K562 (cell line): Measurements from ENCODE around the gene ENKUR.

Experiments used
- BACH1 ChIP-seq: fragments of 200-800 bp; sonication (Bioruptor generic); IDR thresholded peaks from 2 replicates; pipeline ENCODE4 v1.6.1; 2016; ENCODE audit warnings: missing genetic modification characterization, missing compliant biosample characterization
- BDP1 ChIP-seq: IDR thresholded peaks from 3 replicates; pipeline ENCODE4 v1.6.1; 2011; ENCODE audit not compliant: insufficient read length, insufficient read depth
- JUN ChIP-seq, 2 experiments: sonication (generic) in 1 of 2; formaldehyde crosslinking in 1 of 2; IDR thresholded peaks; 2 replicates each; pipeline versions ENCODE4 v1.6.1 to v1.8.0; 2012 to 2022; ENCODE audit warnings: borderline replicate concordance in 2 of 2, mild to moderate bottlenecking in 2 of 2, improper control_type of control experiment in 1 of 2, low read depth in 1 of 2, low read length in 1 of 2, missing genetic modification reagents in 1 of 2
- PHF8 ChIP-seq: fragments of 200-600 bp; sonication (generic); IDR thresholded peaks from 2 replicates; pipeline ENCODE4 v1.6.1; 2012; ENCODE audit warnings: mixed run types, mild to moderate bottlenecking, inconsistent platforms, low read length, moderate library complexity, borderline replicate concordance
- POLR2A ChIP-seq: fragments of 450-650 bp; conservative IDR thresholded peaks from 2 replicates; pipeline ENCODE4 v1.6.1; 2016
- SIN3A ChIP-seq, 2 experiments: fragments of 150-350 bp in 1 of 2; IDR thresholded peaks; 2 replicates each; pipeline ENCODE4 v1.6.1; 2011 to 2016; ENCODE audit warnings: borderline replicate concordance in 2 of 2, low read depth in 2 of 2, low read length in 2 of 2, mild to moderate bottlenecking in 2 of 2, moderate library complexity in 2 of 2; ENCODE audit not compliant: control insufficient read depth in 1 of 2
- SMARCA4 ChIP-seq: fragments of 450-650 bp; IDR thresholded peaks from 2 replicates; pipeline ENCODE4 v1.6.1; 2016
- SREBF2 ChIP-seq: sonication (generic); formaldehyde crosslinking; IDR thresholded peaks from 2 replicates; pipeline ENCODE4 v1.4.0; 2020; ENCODE audit warnings: mild to moderate bottlenecking, missing genetic modification reagents
- ZBTB17 ChIP-seq: fragments of 450-650 bp; formaldehyde crosslinking; IDR thresholded peaks from 2 replicates; pipeline ENCODE4 v1.4.0; 2020; ENCODE audit warnings: mild to moderate bottlenecking
- ZNF707 ChIP-seq: fragments of 250-450 bp; sonication (Bioruptor Pico); conservative IDR thresholded peaks from 2 replicates; pipeline ENCODE4 v1.8.0; 2022; ENCODE audit warnings: inconsistent platforms, mild to moderate bottlenecking, moderate library complexity
- ZNF76 ChIP-seq: fragments of 250-450 bp; sonication (Bioruptor Pico); IDR thresholded peaks from 2 replicates; pipeline ENCODE4 v1.4.0; 2020; ENCODE audit warnings: mild to moderate bottlenecking, moderate library complexity, borderline replicate concordance
- TF ChIP-seq, protein P1 (sequence below), 3 experiments: IDR thresholded peaks in 2 of 3; conservative IDR thresholded peaks in 1 of 3; 2 replicates each; pipeline ENCODE4 v1.5.1; 2011 to 2012; ENCODE audit warnings: low read length in 3 of 3, mild to moderate bottlenecking in 3 of 3, control low read depth in 2 of 3, improper control_type of control experiment in 1 of 3, inconsistent platforms in 1 of 3, low read depth in 1 of 3, mixed read lengths in 1 of 3, moderate library complexity in 1 of 3; ENCODE audit not compliant: insufficient read depth in 2 of 3
- TF ChIP-seq, protein P2 (sequence below), 2 experiments: fragments of 450-650 bp; conservative IDR thresholded peaks; 2 replicates each; pipeline ENCODE4 v1.6.1; 2017; ENCODE audit warnings: mild to moderate bottlenecking in 2 of 2, moderate library complexity in 2 of 2
- TF ChIP-seq, protein P3 (sequence below): fragments of 450-650 bp; IDR thresholded peaks from 2 replicates; pipeline ENCODE4 v1.6.1; 2016; ENCODE audit warnings: low read depth

DNA sequence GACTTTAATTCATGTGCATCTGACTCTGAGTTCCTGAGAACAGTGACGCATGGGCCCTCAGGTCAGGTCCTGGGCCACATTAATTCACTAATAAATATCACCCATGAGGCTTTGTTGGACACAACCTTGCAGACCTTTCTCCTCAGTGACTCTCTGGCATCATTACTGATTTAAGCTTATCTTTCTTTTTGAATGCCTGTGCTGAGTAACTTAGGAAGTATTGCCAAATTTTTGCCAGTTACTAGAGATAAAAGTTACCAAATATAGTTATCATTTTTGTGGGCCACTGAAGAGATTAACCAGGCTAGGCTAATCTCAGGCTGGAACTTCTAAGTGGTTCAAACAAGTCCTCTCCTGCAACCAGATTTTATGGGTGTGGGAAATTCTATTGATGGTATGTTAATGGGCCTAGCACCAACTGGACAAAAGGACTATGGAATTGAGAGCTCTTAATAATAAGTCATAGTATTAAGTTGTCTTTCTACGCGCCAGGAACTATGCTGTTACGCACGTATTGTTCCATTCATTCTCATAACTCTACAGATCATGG, 34.7 kb downstream of the ENKUR start:
- TF ChIP-seq JUN (IDR thresholded peaks at IDR 0.05; ENCODE audit: borderline replicate concordance, low read depth, low read length) (no peak), JUN (CRISPR knock-in tag; IDR thresholded peaks at IDR 0.05; ENCODE audit: borderline replicate concordance) (no peak), BACH1 (no peak), POLR2A (no peak), ZNF707 (no peak), BDP1 (no peak), PHF8 (no peak), SIN3A (IDR thresholded peaks at IDR 0.05; ENCODE audit: borderline replicate concordance in 2 of 2, control insufficient read depth in 1 of 2, low read depth in 2 of 2, low read length in 2 of 2) (no peak), ZNF76 (no peak), SREBF2 (CRISPR knock-in tag) (no peak), SMARCA4 (no peak), ZBTB17 (CRISPR knock-in tag) (no peak)
- TF ChIP-seq, protein P1, sequence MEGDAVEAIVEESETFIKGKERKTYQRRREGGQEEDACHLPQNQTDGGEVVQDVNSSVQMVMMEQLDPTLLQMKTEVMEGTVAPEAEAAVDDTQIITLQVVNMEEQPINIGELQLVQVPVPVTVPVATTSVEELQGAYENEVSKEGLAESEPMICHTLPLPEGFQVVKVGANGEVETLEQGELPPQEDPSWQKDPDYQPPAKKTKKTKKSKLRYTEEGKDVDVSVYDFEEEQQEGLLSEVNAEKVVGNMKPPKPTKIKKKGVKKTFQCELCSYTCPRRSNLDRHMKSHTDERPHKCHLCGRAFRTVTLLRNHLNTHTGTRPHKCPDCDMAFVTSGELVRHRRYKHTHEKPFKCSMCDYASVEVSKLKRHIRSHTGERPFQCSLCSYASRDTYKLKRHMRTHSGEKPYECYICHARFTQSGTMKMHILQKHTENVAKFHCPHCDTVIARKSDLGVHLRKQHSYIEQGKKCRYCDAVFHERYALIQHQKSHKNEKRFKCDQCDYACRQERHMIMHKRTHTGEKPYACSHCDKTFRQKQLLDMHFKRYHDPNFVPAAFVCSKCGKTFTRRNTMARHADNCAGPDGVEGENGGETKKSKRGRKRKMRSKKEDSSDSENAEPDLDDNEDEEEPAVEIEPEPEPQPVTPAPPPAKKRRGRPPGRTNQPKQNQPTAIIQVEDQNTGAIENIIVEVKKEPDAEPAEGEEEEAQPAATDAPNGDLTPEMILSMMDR (IDR thresholded peaks at IDR 0.05 in 2 of 3, conservative IDR thresholded peaks at IDR 0.05 in 1 of 3; ENCODE audit: insufficient read depth in 2 of 3, low read depth in 1 of 3, low read length in 3 of 3) = no peak
- TF ChIP-seq, protein P2, sequence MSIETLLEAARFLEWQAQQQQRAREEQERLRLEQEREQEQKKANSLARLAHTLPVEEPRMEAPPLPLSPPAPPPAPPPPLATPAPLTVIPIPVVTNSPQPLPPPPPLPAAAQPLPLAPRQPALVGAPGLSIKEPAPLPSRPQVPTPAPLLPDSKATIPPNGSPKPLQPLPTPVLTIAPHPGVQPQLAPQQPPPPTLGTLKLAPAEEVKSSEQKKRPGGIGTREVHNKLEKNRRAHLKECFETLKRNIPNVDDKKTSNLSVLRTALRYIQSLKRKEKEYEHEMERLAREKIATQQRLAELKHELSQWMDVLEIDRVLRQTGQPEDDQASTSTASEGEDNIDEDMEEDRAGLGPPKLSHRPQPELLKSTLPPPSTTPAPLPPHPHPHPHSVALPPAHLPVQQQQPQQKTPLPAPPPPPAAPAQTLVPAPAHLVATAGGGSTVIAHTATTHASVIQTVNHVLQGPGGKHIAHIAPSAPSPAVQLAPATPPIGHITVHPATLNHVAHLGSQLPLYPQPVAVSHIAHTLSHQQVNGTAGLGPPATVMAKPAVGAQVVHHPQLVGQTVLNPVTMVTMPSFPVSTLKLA (conservative IDR thresholded peaks at IDR 0.05) = no peak
- TF ChIP-seq, protein P3, sequence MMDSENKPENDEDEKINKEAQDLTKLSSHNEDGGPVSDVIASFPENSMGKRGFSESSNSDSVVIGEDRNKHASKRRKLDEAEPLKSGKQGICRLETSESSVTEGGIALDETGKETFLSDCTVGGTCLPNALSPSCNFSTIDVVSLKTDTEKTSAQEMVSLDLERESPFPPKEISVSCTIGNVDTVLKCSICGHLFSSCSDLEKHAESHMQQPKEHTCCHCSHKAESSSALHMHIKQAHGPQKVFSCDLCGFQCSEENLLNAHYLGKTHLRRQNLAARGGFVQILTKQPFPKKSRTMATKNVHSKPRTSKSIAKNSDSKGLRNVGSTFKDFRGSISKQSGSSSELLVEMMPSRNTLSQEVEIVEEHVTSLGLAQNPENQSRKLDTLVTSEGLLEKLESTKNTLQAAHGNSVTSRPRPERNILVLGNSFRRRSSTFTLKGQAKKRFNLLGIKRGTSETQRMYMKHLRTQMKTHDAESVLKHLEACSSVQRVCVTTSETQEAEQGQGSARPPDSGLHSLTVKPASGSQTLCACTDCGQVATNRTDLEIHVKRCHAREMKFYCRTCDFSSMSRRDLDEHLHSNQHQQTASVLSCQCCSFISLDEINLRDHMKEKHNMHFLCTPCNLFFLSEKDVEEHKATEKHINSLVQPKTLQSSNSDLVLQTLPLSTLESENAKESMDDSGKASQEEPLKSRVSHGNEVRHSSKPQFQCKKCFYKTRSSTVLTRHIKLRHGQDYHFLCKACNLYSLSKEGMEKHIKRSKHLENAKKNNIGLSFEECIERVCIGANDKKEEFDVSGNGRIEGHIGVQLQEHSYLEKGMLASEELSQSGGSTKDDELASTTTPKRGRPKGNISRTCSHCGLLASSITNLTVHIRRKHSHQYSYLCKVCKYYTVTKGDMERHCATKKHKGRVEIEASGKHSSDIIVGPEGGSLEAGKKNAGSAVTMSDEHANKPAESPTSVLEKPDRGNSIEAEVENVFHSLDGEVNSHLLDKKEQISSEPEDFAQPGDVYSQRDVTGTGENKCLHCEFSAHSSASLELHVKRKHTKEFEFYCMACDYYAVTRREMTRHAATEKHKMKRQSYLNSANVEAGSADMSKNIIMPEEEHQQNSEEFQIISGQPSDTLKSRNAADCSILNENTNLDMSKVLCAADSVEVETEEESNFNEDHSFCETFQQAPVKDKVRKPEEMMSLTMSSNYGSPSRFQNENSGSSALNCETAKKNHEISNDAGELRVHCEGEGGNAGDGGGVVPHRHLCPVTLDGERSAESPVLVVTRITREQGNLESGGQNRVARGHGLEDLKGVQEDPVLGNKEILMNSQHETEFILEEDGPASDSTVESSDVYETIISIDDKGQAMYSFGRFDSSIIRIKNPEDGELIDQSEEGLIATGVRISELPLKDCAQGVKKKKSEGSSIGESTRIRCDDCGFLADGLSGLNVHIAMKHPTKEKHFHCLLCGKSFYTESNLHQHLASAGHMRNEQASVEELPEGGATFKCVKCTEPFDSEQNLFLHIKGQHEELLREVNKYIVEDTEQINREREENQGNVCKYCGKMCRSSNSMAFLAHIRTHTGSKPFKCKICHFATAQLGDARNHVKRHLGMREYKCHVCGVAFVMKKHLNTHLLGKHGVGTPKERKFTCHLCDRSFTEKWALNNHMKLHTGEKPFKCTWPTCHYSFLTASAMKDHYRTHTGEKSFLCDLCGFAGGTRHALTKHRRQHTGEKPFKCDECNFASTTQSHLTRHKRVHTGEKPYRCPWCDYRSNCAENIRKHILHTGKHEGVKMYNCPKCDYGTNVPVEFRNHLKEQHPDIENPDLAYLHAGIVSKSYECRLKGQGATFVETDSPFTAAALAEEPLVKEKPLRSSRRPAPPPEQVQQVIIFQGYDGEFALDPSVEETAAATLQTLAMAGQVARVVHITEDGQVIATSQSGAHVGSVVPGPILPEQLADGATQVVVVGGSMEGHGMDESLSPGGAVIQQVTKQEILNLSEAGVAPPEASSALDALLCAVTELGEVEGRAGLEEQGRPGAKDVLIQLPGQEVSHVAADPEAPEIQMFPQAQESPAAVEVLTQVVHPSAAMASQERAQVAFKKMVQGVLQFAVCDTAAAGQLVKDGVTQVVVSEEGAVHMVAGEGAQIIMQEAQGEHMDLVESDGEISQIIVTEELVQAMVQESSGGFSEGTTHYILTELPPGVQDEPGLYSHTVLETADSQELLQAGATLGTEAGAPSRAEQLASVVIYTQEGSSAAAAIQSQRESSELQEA = no peak
